Measurements from ENCODE around the gene IPO8.
"Not testable (repeated sequence)": the region's sequence is repeated elsewhere in the genome, so short reads cannot be mapped to it uniquely, and the experiment has no call there.

DNA sequence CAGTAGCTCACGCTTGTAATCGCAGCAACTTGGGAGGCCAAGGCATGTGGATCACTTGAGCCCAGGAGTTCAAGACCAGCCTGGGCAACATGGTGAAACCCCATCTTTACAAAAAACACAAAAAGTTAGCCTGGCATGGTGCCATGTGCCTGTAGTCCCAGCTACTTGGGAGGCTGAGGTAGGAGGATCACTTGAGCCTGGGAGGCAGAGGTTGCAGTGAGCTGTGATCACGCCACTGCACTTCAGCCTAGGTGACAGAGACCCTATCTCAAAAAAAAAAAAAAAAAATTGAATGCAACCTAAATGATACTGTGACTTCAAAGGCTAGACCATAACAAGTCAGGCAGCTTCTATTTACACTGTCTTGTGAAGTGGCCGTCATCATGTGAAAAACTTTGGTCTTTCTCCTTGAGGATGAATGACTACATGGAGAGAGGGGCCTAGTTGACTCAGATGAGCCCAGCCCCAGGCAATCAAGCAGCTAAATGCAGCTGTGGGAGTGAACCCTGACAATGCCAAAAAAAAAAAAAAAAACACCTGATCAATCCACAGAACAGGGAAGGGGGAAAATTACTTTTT, 73.9 kb downstream of the IPO8 start:
- not testable (repeated sequence) for TF ChIP-seq POLR2A (IDR thresholded peaks at IDR 0.05; ENCODE audit: low read depth, low read length); RAD21 (IDR thresholded peaks at IDR 0.05; ENCODE audit: low read length); CTCF (conservative IDR thresholded peaks at IDR 0.05; ENCODE audit: low read depth, low read length); RFX5 (IDR thresholded peaks at IDR 0.05; ENCODE audit: low read depth, low read length)

All from IMR-90 (cell line).